OCI-LY3 (cell line): Measurements from ENCODE around the gene DGCR6L.
"Not testable (repeated sequence)": the region's sequence is repeated elsewhere in the genome, so short reads cannot be mapped to it uniquely, and the experiment has no call there.

Source experiments
- H2AFZ ChIP-seq: fragments of 200-600, 300-600 bp; shearing (Covaris generic); 2 replicates; pipeline ENCODE4 v1.6.0; 2014; ENCODE audit warnings: antibody characterized with exemption, low read depth, low read length
- H3K27ac ChIP-seq: fragments of 200-600, 300-600 bp; sonication (generic); 2 replicates; pipeline ENCODE4 v1.5.1; 2014; ENCODE audit warnings: mild to moderate bottlenecking, low read length, moderate library complexity, mixed read lengths
- H3K27me3 ChIP-seq: fragments of 200-600, 300-600 bp; sonication (generic); 2 replicates; pipeline ENCODE4 v1.6.1; 2014; ENCODE audit warnings: low read depth, low read length, mixed read lengths
- H3K36me3 ChIP-seq: fragments of 200-600, 300-600 bp; sonication (generic); replicated peaks from 2 replicates; pipeline ENCODE3; 2014; ENCODE audit warnings: low read depth, low read length, mixed read lengths
- H3K4me1 ChIP-seq: fragments of 300-600, 200-600 bp; sonication (generic); 2 replicates; pipeline ENCODE4 v1.6.1; 2014; ENCODE audit warnings: low read length, mixed read lengths
- H3K4me2 ChIP-seq: fragments of 200-600, 300-600 bp; sonication (generic); 2 replicates; pipeline ENCODE4 v1.6.1; 2014; ENCODE audit warnings: low read length, mixed read lengths
- H3K4me3 ChIP-seq: fragments of 300-600, 200-600 bp; sonication (generic); 2 replicates; pipeline ENCODE4 v1.5.1; 2014; ENCODE audit warnings: antibody characterized with exemption, mild to moderate bottlenecking, low read length, moderate library complexity
- H3K79me2 ChIP-seq: fragments of 300-600, 200-600 bp; shearing (Covaris generic); 2 replicates; pipeline ENCODE4 v1.6.1; 2014; ENCODE audit warnings: mild to moderate bottlenecking, low read length, mixed read lengths
- H3K9ac ChIP-seq: fragments of 300-600, 200-600 bp; shearing (Covaris generic); 2 replicates; pipeline ENCODE4 v1.6.0; 2014; ENCODE audit warnings: mild to moderate bottlenecking, low read length, moderate library complexity
- H3K9me3 ChIP-seq: fragments of 200-600, 300-600 bp; shearing (Covaris generic); 2 replicates; pipeline ENCODE4 v1.6.1; 2014; ENCODE audit warnings: low read length, mixed read lengths; ENCODE audit not compliant: insufficient read depth
- H4K20me1 ChIP-seq: fragments of 200-600, 300-600 bp; sonication (generic); 2 replicates; pipeline ENCODE4 v1.6.1; 2016; ENCODE audit warnings: low read length, mixed read lengths; ENCODE audit not compliant: insufficient read depth
- EZH2phosphoT487 ChIP-seq: fragments of 200-600 bp; shearing (Covaris generic); IDR thresholded peaks from 2 replicates; pipeline ENCODE4 v1.6.1; 2018; ENCODE audit warnings: antibody characterized with exemption, mixed run types, low read depth
- TF ChIP-seq, protein P1 (sequence below): fragments of 200-600, 300-600 bp; sonication (generic); IDR thresholded peaks from 2 replicates; pipeline ENCODE4 v1.5.1; 2014; ENCODE audit warnings: antibody characterized with exemption, low read length, low read depth

The DGCR6L gene

DNA sequence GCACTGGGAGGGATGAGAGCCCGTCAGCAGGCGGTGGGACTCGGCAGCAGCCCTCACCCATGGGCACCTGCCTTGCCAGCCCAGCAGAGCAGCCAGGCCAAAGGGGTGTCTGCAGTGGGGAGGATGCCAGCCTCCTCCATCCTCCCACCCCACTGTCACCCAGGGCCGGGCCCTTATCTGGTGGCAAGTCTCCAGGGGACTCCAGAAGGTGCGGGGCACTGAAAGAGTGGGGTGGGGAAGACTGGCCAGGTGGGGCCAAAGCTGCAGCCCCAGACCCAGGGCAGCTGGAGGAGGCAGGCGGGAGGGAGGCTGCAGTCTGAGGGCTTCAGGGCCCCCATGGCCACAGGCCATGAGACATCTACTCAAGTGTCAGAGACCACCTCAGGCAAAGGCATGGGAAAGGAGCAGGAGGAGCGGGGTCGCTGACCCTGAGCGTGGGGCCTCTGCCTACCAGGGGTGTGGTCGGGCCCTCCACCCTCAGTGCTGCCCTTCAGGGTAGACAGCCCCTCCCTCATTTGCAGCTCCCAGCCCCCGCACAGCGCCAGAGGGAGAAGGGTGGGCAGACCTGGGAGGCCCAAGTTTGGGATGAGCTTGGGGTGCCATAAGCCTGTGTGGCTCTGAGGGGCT is 3.5 kb downstream of the DGCR6L start:
- Histone ChIP-seq H2AFZ (no peak overlapping the region), H3K4me1 (peaks cover 15% of the 10 kb centered on the region), H3K9ac (no peak overlapping the region), H3K27me3 (no peaks in the 10 kb centered on the region), H3K36me3 (no peaks in the 10 kb centered on the region), H3K27ac (no peak overlapping the region), H3K4me3 (no peak overlapping the region), H3K9me3 (no peaks in the 10 kb centered on the region), H3K4me2 (no peak overlapping the region), H3K79me2 (no peaks in the 10 kb centered on the region; the same call in 1 of the 2 replicates), H4K20me1 (0 out of 2 replicates have a peak, but pooled peaks cover 3% of the 10 kb centered on the region)
- TF ChIP-seq EZH2phosphoT487: no peak
- TF ChIP-seq, protein P1, sequence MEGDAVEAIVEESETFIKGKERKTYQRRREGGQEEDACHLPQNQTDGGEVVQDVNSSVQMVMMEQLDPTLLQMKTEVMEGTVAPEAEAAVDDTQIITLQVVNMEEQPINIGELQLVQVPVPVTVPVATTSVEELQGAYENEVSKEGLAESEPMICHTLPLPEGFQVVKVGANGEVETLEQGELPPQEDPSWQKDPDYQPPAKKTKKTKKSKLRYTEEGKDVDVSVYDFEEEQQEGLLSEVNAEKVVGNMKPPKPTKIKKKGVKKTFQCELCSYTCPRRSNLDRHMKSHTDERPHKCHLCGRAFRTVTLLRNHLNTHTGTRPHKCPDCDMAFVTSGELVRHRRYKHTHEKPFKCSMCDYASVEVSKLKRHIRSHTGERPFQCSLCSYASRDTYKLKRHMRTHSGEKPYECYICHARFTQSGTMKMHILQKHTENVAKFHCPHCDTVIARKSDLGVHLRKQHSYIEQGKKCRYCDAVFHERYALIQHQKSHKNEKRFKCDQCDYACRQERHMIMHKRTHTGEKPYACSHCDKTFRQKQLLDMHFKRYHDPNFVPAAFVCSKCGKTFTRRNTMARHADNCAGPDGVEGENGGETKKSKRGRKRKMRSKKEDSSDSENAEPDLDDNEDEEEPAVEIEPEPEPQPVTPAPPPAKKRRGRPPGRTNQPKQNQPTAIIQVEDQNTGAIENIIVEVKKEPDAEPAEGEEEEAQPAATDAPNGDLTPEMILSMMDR: no peak

DNA sequence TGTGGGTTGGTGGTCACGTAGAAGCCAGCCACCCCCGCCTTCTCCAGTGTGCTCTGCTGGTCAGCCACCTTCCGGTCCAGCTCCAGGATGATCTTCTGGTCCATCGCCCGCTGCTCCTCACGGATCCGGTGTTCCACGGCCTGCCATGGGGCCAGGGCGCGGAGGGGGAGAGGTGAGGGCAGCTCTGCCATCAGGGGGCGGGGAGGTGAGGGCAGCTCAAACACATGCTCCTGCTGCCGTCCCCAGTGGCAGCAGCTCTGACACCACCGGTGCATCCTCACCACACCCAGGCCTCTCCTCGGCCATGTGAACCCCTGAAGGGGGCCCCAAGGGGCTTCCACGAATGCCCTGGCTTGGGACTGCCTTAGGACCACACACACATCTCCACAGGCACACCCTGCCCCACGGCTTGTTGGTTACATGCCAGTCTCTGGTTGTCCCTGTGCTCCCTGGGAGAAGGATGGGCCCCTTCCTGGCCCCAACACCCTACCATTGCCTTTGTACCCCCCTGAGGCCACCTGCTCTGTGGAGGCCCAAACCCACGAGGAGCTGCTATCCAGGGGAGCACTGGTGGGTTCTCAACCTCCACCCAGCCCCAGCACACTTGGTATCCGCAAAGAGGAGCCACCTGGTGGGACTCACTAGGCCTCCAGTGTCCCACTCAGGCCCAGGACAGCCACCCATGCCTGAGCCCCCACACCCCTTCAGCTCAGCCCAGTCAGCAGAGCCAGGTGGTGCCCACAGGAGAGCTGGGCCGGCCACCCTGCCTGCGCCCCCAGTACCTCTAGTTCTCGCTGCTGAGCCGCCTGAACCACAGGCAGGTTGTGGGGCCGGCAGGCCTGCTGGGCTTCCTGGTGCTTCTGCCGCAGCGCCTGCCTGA is 4.3 kb downstream of the DGCR6L start:
- no peaks in the 10 kb centered on the region for H3K27me3 ChIP-seq
- H4K20me1 ChIP-seq: 0 out of 2 replicates have a peak, but pooled peaks cover 3% of the 10 kb centered on the region
- H3K4me1 ChIP-seq: peaks cover 10% of the 10 kb centered on the region
- no peak overlapping the region for H3K27ac ChIP-seq
- H3K9ac ChIP-seq: no peak overlapping the region
- H3K4me3 ChIP-seq: no peak overlapping the region
- TF ChIP-seq, protein P1: no peak
- TF ChIP-seq EZH2phosphoT487: no peak
- H3K36me3 ChIP-seq: no peaks in the 10 kb centered on the region
- no peak overlapping the region for H3K4me2 ChIP-seq
- H3K79me2 ChIP-seq: no peaks in the 10 kb centered on the region; the same call in 1 of the 2 replicates
- no peak overlapping the region for H2AFZ ChIP-seq
- no peaks in the 10 kb centered on the region for H3K9me3 ChIP-seq

DNA sequence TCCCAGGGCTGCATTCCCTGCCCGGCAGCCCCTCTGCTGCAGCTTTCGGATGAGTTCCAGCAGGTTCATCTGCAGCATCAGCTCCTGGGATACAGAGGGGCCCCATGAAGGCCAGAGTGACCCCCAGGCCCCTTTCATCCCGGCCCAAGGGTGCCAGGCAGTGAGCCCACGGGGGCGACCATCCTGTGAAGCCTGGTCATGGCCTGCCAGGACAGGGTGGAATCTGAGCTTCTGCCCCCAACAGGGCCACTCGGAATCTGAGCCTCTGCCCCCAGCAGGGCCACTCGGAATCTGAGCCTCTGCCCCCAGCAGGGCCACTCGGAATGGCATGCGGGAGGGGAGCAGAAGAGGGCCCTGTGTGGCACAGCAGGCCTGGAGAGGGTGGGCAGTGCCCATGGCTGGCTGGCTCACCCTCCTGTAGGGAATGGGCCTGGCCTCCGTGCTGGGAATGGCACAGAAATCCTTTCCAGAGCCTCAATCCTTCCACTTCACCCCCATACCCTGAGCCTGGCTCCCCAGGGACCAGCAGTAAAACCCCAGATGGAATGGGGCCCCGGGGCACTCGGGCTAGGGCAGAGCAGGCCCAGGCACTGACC is 5.0 kb downstream of the DGCR6L start:
- not testable (repeated sequence) for H2AFZ ChIP-seq, H3K27me3 ChIP-seq, H3K9ac ChIP-seq, H3K36me3 ChIP-seq, H4K20me1 ChIP-seq, H3K79me2 ChIP-seq, H3K4me2 ChIP-seq, H3K9me3 ChIP-seq, H3K27ac ChIP-seq, H3K4me3 ChIP-seq
- peaks cover 10% of the 10 kb centered on the region for H3K4me1 ChIP-seq

DNA sequence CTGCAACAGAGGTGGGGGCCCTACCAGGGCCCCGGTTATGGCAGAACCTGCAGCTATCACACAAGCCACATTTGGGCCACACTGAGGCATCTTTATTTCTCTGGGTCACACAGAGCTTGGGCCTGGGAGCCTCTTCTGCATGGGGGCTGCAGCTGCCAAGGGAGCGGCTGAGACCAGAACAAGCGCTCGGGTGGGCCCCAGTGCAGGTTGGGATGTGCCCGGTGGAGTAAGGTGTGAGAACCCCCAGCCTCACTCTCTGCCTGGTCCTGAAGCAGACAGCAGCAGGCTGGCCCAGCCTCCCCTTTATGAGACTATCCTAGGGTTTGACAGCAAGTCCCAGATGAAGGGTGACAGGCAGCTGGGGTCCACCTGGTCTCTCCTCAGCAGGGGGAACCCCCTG is 5.7 kb downstream of the DGCR6L start:
- H3K27ac ChIP-seq, H3K27me3 ChIP-seq: not testable (repeated sequence)
- H3K4me1 ChIP-seq: peaks cover 10% of the 10 kb centered on the region

DNA sequence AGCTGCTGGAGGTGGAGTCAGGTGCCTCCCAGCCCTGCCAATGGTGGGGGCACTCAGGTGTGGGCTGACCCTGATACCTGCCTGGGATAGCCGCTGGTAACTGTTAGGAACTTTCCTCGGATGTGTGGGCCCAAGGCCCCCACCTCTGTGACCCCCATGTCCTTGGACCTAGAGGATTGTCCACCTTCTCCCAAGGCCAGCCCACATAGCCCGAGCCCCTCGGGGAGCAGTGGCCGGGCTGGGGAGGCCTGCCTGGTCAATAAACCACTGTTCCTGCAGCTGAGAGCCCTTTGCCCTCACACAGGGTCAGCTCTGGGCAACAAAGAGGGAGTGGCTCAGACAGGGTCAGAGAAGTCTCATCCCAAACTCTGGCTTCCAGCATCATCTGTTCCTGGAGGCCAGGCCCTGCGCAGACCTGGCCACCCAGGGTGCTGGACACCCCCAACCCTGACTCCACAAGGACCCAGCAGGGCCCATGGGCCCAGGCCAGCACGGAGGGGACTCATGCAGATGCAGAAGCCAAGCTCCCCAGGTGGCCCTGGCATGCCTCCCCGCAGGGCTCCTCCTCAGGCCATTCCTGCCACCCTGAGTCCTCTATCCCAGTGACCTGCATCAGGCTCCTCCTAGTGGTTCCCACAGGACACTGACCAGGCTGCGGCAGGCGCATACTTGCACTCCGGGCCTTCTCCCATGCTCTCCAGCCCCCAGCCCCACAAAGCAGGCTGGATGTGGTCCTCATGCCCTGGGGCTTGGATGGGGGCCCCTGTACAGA is 6.4 kb downstream of the DGCR6L start:
- not testable (repeated sequence) for H3K27me3 ChIP-seq, H3K4me2 ChIP-seq, H3K4me3 ChIP-seq, H3K36me3 ChIP-seq, H3K9ac ChIP-seq, H3K4me1 ChIP-seq, H4K20me1 ChIP-seq, H3K9me3 ChIP-seq, H2AFZ ChIP-seq, H3K79me2 ChIP-seq, H3K27ac ChIP-seq

More for the DNA sequence above, 5.7 kb downstream of the DGCR6L start:
- H3K4me2 ChIP-seq, H3K9me3 ChIP-seq, H3K4me3 ChIP-seq, H2AFZ ChIP-seq, H3K9ac ChIP-seq, H3K79me2 ChIP-seq, H4K20me1 ChIP-seq, H3K36me3 ChIP-seq: not testable (repeated sequence)
